GM21526 (cell line): ENCODE measurements around the gene QDPR.

Experiments used
- ATAC-seq: cut with Tn5 transposase; IDR thresholded peaks from one replicate; pipeline ENCODE4 v1.9.1; 2021; ENCODE audit warnings: moderate library complexity; ENCODE audit not compliant: unreplicated experiment, low FRiP score

Gene QDPR

GRCh38 chr4:17493619-17494018 is 18.3 kb downstream of the QDPR start:
- ATAC-seq = no peak

DNA sequence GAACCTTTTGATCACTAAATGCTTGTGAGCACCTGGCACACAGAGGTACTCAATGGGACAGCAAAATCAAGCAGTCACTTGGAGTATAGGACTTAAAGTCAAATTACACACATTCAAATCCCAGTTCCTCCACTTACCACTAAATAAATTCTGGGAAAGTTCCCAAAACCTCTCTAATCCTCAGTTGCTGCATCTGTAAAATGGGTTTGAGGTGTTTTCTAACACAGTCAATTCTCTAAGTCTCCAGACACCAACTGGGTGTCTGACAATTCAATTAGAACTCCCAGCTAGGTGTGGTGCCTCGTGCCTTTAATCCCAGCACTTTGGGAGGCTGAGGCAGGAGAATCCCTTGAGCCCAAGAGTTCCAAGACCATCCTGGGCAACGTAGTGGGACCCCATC is 19.0 kb downstream of the QDPR start:
- ATAC-seq = no peak

DNA sequence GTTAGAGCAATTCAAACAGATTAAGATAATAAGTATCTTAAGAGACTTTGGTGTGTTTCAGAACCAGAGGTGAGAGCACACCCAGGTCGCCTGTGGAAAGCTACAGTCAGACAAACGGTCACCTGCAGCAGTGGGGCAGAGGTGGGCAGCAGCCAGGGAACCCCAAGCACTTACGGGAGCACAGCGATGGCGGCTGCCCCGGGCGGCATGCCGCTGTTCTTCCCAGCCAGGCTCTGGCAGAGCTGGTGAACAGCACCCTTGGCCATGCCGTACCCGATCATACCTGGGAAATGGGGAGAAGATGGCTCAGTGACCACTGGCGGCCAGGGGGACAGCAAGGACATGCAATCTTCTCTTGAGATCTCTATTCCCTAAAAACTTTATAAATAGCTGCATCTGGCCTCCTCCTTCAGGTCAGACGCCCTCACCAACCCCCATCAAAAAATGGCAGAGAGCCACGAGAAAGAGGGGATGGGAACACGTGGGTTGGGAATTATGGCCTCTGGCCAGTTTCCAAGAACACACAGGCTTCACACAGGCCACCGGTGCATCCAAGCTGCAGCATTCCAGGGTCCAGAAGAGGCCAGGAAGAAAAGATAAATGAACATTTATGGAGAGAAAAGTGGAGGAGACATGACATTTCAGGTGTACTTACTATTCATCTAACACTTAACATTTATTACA is 19.7 kb downstream of the QDPR start:
- no peak for ATAC-seq

- no peak for ATAC-seq
These were observed 20.7 kb downstream of the QDPR start for GRCh38 chr4:17491196-17491595.

DNA sequence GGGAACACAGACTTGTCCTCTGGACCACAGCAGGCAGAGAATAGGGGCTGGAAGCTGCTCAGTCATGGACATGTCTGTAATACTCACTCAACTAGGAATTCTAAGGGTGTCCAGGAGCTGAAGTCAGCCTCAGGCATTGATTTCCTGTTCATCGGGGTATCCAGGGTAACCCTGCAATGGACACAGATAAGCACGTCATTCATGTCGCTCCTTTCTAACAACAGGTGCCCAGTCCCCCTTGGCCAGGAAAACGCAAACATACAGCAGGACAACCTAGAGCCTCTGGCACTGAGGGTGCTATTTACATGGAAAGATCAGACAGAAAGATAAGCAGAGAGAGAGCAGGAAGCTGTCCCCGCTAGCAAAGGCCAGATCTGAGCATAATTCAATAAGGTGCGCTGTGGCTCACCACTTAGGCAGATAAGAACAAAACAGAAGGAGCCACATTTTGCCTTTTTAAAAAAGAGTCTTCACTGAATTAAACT is 21.3 kb downstream of the QDPR start:
- ATAC-seq = no peak

GRCh38 chr4:17489721-17490120 is 22.2 kb downstream of the QDPR start:
- no peak for ATAC-seq

- ATAC-seq = no peak
These were observed 22.8 kb downstream of the QDPR start for GRCh38 chr4:17489123-17489522.

DNA sequence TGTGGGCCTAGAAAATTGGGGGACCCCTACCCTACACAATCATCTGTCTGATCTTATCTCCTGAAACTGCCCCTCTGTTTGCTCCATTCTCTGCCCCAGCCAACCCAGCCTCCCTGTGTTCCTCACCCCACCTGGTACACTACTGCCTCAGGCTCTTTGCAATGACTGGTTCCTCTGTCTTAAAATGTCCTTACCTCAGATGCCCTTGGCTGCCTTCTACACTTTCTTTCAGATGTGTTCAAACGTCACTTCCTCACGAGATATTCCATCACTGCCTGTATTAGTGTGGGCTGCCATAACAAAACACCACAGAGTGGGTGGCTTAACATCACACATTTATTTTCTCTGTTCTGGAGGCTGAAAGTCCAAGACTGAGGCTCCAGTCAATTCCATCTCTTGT is 29.2 kb downstream of the QDPR start:
- no peak for ATAC-seq

- ATAC-seq = no peak
These were observed 30.9 kb downstream of the QDPR start for GRCh38 chr4:17480955-17481354.

DNA sequence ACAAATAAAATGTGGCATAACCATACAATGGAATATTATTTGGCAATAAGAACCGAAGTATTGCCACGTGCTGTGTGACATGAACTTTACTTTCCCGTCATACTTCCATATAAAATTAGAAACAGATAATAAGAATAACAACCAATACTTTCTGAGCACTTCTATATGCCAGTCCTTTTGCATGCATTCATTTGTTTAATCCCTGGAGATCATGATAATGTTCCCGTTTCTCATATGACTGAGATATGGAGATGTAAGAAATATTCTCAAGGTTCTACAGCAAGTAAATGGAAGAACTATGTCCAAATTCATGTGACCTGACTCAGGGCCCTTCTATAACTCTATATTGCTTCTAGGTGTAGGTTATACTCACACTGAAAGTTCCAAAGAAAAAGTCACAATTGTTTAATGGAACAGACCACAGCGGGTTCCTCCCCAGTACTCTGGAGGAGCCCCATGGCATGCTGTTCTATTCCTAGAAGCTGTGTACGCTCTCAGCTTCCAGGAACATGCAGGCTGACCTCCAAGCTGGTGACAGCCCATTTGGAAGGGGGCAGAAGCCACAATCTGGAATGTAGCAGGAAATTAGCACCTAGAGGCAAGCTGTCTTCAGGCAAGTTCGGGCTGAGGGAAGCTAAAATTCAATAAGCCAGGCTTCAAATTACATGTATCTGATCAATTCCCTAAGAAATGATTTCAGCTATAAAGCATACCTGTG is 31.5 kb downstream of the QDPR start:
- no peak for ATAC-seq

- ATAC-seq = no peak
These were observed 34.0 kb downstream of the QDPR start for GRCh38 chr4:17477774-17478472.

DNA sequence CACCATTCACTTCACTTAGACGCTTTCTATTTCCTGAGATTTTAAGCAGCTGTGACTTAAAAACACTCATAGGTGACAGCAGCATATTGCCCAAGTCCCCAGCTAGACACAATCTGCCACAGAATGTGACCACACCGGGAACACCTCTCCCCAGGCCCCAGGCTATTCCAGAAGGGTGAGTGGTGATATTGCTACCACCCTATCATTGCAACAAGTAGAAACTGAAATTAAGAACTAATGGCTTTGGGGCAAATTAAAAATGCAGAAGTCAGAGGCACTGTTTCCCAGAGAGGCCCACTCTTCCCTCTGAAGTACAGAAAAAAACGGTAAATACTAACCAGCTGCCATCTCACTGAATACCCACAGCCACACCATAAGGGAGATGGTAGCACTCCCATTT is 35.0 kb downstream of the QDPR start:
- no peak for ATAC-seq

DNA sequence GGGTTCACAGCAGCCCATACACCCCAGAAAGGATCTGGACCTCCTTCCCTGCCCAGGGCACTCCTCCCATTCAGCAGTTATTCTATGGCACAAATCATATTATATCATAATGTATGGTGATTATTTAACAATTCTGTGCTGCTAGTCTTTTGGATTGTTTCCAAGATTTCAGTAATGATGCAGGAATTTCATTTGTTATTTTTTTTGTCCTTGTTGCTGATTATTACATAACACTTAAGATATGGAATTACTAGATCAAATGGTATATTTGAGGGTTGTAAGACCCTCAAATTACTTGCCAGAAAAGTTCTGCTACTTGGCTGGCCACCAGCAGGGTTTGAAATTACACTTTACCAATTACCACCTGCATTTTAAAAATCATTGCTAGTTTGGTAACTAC is 36.4 kb downstream of the QDPR start:
- ATAC-seq = no peak

DNA sequence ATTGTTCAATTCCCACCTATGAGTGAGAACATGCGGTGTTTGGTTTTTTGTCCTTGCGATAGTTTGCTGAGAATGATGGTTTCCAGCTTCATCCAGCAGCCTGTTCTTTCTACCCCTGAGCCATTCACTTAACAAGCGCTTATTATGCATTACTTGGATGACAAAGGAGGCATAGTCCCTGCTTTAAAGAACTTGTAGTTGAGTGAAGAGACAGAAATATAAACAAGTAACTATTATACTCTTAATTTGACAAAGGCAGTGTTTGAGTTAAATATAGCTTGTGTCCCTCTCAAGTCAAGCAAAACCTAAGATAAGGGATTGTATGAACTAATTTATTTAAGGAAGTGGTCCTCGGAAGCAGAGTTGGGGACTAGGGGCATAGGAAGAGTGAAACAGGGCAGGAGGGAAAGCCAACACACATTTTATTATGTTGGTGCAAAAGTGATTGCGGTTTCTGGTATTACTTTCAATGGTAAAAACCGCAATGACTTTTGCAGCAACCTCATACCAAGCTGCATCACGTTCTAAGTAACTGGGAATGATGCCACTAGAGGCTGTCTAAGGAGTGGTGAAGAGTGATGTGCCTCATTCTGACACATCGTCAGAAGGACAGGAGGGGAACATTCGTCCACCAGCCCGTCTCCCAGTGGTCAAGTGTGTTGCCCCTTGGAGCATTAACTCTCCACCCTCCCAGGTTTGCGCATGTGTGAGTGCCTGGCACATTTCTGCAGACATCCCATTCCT is 41.8 kb downstream of the QDPR start:
- no peak for ATAC-seq

- ATAC-seq = no peak
These were observed 43.2 kb downstream of the QDPR start for GRCh38 chr4:17468619-17469221.

DNA sequence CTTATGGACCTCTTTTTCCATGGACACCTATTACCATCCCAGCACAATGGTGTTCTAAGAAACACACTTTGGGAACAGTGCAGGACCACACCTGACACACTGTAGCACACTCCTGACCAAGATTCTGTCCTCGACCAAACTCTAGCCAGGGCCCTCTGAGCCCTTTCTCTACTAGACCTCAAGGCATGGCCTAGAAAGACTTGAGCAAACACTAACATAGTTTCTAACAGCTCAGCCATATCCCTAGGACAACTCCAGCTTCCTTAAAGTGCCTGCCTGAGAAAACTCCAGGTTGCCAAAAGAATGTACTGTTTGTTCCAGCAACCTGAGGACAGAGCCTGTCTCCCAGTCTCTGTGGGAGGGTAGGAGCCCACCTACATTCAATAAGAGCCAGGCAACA is 48.3 kb downstream of the QDPR start:
- ATAC-seq = no peak

DNA sequence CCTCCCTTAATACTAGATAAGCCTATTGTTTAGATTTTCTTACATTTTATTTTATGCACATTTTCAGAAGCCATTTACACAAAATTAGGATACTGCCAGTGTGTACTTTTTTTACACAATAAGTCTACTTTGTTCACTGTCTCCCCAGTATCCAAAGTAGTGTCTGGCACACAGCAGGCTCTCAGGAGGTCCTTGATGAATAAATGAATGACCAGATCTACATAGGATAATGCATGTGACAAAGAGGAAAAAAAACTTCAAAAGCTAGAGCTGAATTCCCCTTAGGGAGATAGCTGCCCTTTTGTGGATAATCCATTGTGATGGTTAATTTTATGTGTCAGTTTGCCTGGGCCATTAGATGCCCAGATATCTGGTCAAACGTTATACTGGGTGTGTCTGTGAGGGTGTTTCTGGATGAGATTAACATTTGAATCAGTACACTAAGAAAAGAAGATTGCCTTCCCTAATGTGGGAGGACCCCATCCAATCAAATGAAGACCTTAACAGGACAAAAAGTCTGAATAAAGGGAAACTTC is 61.6 kb downstream of the QDPR start:
- ATAC-seq = no peak

DNA sequence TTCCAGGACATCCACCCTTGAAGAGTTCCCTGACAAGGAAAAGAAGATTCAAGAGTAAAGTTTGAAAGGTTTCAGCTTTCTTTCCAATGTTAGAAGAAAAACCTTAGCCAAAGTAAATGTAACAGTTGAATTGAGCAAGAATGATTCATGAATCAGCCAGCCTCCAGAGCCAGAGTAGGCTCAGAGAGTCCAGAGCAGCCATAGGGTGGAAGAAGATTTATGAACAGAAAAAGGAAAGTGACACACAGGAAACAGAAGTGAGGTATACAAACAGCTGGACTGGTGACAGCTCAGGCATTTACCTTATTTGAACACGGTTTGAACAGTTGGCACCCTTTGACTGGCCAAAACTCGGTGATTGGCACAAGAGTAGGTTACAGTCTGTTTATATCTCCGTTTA is 63.2 kb downstream of the QDPR start:
- no peak for ATAC-seq

DNA sequence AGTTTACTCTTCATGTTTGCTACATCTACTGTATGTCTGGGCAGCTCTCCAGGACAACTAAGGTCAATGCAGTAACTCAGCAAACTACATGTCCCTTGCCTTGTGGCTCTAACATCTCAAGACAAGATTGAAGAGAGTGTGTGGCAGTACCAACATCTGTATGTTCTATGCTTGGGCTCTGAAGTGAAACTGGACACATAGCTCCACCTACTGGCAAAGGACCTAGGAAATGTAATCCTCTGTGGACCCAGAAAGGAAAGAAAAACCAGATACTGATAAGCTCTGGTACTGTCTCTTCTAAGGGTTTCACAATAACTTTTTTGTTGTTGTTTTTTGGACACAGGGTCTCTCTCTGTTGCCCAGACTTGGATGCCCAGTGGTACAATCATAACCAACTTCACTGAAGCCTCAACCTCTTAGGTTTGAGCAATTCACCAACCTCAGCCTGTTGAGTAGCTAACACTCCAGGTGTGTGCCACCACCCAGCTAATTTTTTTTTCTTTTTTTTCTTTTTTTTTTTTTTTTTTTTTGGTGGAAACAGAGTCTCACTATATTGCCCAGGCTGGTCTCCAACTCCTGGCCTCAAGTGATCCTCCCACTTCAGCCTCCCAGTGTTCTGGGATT is 64.1 kb downstream of the QDPR start:
- peak; percentile 98 for ATAC-seq

GRCh38 chr4:17447056-17447455 is 64.8 kb downstream of the QDPR start:
- no peak for ATAC-seq
